DMS53 treated with DMSO at 0.1 percent for 48 hours (cell line): Measurements from ENCODE around the gene RHEBL1.

Experiments used
- DNase-seq: peaks from one replicate; lab custom pipeline; 2025; ENCODE audit not compliant: unreplicated experiment; lab: John Stamatoyannopoulos, UW

Gene RHEBL1

GRCh38 chr12:49038291-49038955 is 31.4 kb downstream of the RHEBL1 start:
- DNase-seq: no peak

- no peak for DNase-seq
Observed at GRCh38 chr12:49037947-49038237, 31.9 kb downstream of the RHEBL1 start.

- no peak for DNase-seq
Observed at GRCh38 chr12:49037111-49037946, 32.5 kb downstream of the RHEBL1 start.

GRCh38 chr12:49036029-49036428 is 33.8 kb downstream of the RHEBL1 start:
- DNase-seq: no peak

GRCh38 chr12:49034286-49034622 is 35.5 kb downstream of the RHEBL1 start:
- no peak for DNase-seq

GRCh38 chr12:49033611-49034285 is 36.0 kb downstream of the RHEBL1 start:
- no peak for DNase-seq

- no peak for DNase-seq
Observed at GRCh38 chr12:49032679-49033447, 36.9 kb downstream of the RHEBL1 start.

- no peak for DNase-seq
Observed at GRCh38 chr12:49032276-49032675, 37.5 kb downstream of the RHEBL1 start.

- DNase-seq: no peak
Observed at GRCh38 chr12:49031573-49032161, 38.1 kb downstream of the RHEBL1 start.

- no peak for DNase-seq
Observed at GRCh38 chr12:49030714-49031572, 38.8 kb downstream of the RHEBL1 start.

GRCh38 chr12:49030119-49030518 is 39.7 kb downstream of the RHEBL1 start:
- no peak for DNase-seq

GRCh38 chr12:49028666-49029275 is 41.0 kb downstream of the RHEBL1 start:
- no peak for DNase-seq

- DNase-seq: no peak
Observed at GRCh38 chr12:49027846-49028555, 41.8 kb downstream of the RHEBL1 start.

- no peak for DNase-seq
Observed at GRCh38 chr12:49026678-49027480, 42.9 kb downstream of the RHEBL1 start.

- no peak for DNase-seq
Observed at GRCh38 chr12:49026101-49026500, 43.7 kb downstream of the RHEBL1 start.

GRCh38 chr12:49025463-49025862 is 44.3 kb downstream of the RHEBL1 start:
- DNase-seq: no peak

- no peak for DNase-seq
Observed at GRCh38 chr12:49024543-49024942, 45.2 kb downstream of the RHEBL1 start.

- DNase-seq: no peak
Observed at GRCh38 chr12:49023812-49024211, 46.0 kb downstream of the RHEBL1 start.
